ENCODE data around the gene PAX2.

Gene PAX2

GRCh38 chr10:100745882-100746783 is 751 bp downstream of the PAX2 start:
- Mint-ChIP-seq H3K9me3 (no peaks in the 10 kb centered on the region), H3K4me3 (peak overlapping the region; percentile 48), H3K4me1 (peaks cover 26% of the 10 kb centered on the region), H3K27me3 (peaks cover 84% of the 10 kb centered on the region), H3K36me3 (ENCODE audit: insufficient read depth) (peaks cover 4% of the 10 kb centered on the region), H3K27ac (ENCODE audit: low read depth) (no peak overlapping the region)
- DNase-seq (ENCODE audit: low spot score in 2 of 2) (no peak), ATAC-seq (replicated peaks; ENCODE audit: extremely low read depth, poor library complexity, severe bottlenecking) (no peak)

- Mint-ChIP-seq H3K27ac (ENCODE audit: low read depth) (no peak overlapping the region), H3K27me3 (peaks cover 84% of the 10 kb centered on the region), H3K36me3 (ENCODE audit: insufficient read depth) (peaks cover 4% of the 10 kb centered on the region), H3K4me3 (peak overlapping the region; percentile 48), H3K4me1 (peaks cover 26% of the 10 kb centered on the region), H3K9me3 (no peaks in the 10 kb centered on the region)
- ATAC-seq (replicated peaks; ENCODE audit: extremely low read depth, poor library complexity, severe bottlenecking), result no peak
- no peak for DNase-seq (ENCODE audit: low spot score in 2 of 2)
Observed at GRCh38 chr10:100746784-100747455, 1.5 kb downstream of the PAX2 start.

- H3K4me3 Mint-ChIP-seq, result peak overlapping the region; percentile 46
- H3K27ac Mint-ChIP-seq (ENCODE audit: low read depth), result no peak overlapping the region
- H3K36me3 Mint-ChIP-seq (ENCODE audit: insufficient read depth), result peaks cover 4% of the 10 kb centered on the region
- DNase-seq (ENCODE audit: low spot score in 2 of 2) (no peak), ATAC-seq (replicated peaks; ENCODE audit: extremely low read depth, poor library complexity, severe bottlenecking) (no peak)
- H3K27me3 Mint-ChIP-seq, result peaks cover 84% of the 10 kb centered on the region
- H3K9me3 Mint-ChIP-seq, result no peaks in the 10 kb centered on the region
- peaks cover 25% of the 10 kb centered on the region for H3K4me1 Mint-ChIP-seq
Observed at GRCh38 chr10:100747456-100748230, 2.3 kb downstream of the PAX2 start.

GRCh38 chr10:100748231-100749058 is 3.1 kb downstream of the PAX2 start:
- Mint-ChIP-seq H3K36me3 (ENCODE audit: insufficient read depth) (peaks cover 4% of the 10 kb centered on the region), H3K4me1 (peaks cover 19% of the 10 kb centered on the region), H3K4me3 (peak overlapping the region; percentile 25), H3K9me3 (no peaks in the 10 kb centered on the region), H3K27me3 (peaks cover 84% of the 10 kb centered on the region), H3K27ac (ENCODE audit: low read depth) (no peak overlapping the region)
- DNase-seq (ENCODE audit: low spot score in 2 of 2) (no peak), ATAC-seq (replicated peaks; ENCODE audit: extremely low read depth, poor library complexity, severe bottlenecking) (no peak)

- H3K27me3 Mint-ChIP-seq, result peaks cover 84% of the 10 kb centered on the region
Observed at GRCh38 chr10:100749059-100749308, 3.6 kb downstream of the PAX2 start.

GRCh38 chr10:100749309-100750217 is 4.2 kb downstream of the PAX2 start:
- peaks cover under 1% of the 10 kb centered on the region for H3K36me3 Mint-ChIP-seq (ENCODE audit: insufficient read depth)
- H3K4me1 Mint-ChIP-seq, result peaks cover 14% of the 10 kb centered on the region
- DNase-seq (ENCODE audit: low spot score in 2 of 2), result no peak
- H3K9me3 Mint-ChIP-seq, result no peaks in the 10 kb centered on the region
- no peak for ATAC-seq (replicated peaks; ENCODE audit: extremely low read depth, poor library complexity, severe bottlenecking)
- peak overlapping the region; percentile 61 for H3K27ac Mint-ChIP-seq (ENCODE audit: low read depth)
- peak overlapping the region; percentile 25 for H3K4me3 Mint-ChIP-seq
- H3K27me3 Mint-ChIP-seq, result peaks cover 84% of the 10 kb centered on the region

More at GRCh38 chr10:100749059-100749308, 3.6 kb downstream of the PAX2 start:
- Mint-ChIP-seq H3K36me3 (ENCODE audit: insufficient read depth) (peaks cover 2% of the 10 kb centered on the region), H3K4me3 (peak overlapping the region; percentile 25), H3K9me3 (no peaks in the 10 kb centered on the region), H3K4me1 (peaks cover 14% of the 10 kb centered on the region), H3K27ac (ENCODE audit: low read depth) (peak overlapping the region; percentile 61)
- ATAC-seq (replicated peaks; ENCODE audit: extremely low read depth, poor library complexity, severe bottlenecking) (no peak), DNase-seq (ENCODE audit: low spot score in 2 of 2) (no peak)

- ATAC-seq (replicated peaks; ENCODE audit: extremely low read depth, poor library complexity, severe bottlenecking) (no peak), DNase-seq (ENCODE audit: low spot score in 2 of 2) (no peak)
- H3K27ac Mint-ChIP-seq (ENCODE audit: low read depth), result no peak overlapping the region
- no peaks in the 10 kb centered on the region for H3K9me3 Mint-ChIP-seq
- H3K27me3 Mint-ChIP-seq, result peaks cover 92% of the 10 kb centered on the region
- H3K4me1 Mint-ChIP-seq, result peaks cover 14% of the 10 kb centered on the region
- H3K4me3 Mint-ChIP-seq, result no peak overlapping the region
- H3K36me3 Mint-ChIP-seq (ENCODE audit: insufficient read depth), result no peaks in the 10 kb centered on the region
Observed at GRCh38 chr10:100750291-100751210, 5.2 kb downstream of the PAX2 start.

GRCh38 chr10:100751211-100751933 is 6.0 kb downstream of the PAX2 start:
- Mint-ChIP-seq H3K9me3 (no peaks in the 10 kb centered on the region), H3K4me1 (peaks cover 10% of the 10 kb centered on the region), H3K36me3 (ENCODE audit: insufficient read depth) (no peaks in the 10 kb centered on the region), H3K27ac (ENCODE audit: low read depth) (no peak overlapping the region), H3K27me3 (peaks cover 93% of the 10 kb centered on the region), H3K4me3 (no peak overlapping the region)
- ATAC-seq (replicated peaks; ENCODE audit: extremely low read depth, poor library complexity, severe bottlenecking) (no peak), DNase-seq (ENCODE audit: low spot score in 2 of 2) (no peak)

- DNase-seq (ENCODE audit: low spot score in 2 of 2) (no peak), ATAC-seq (replicated peaks; ENCODE audit: extremely low read depth, poor library complexity, severe bottlenecking) (no peak)
- no peak overlapping the region for H3K4me3 Mint-ChIP-seq
- no peaks in the 10 kb centered on the region for H3K9me3 Mint-ChIP-seq
- no peaks in the 10 kb centered on the region for H3K36me3 Mint-ChIP-seq (ENCODE audit: insufficient read depth)
- H3K4me1 Mint-ChIP-seq, result no peaks in the 10 kb centered on the region
- H3K27ac Mint-ChIP-seq (ENCODE audit: low read depth), result no peak overlapping the region
- peaks cover 100% of the 10 kb centered on the region for H3K27me3 Mint-ChIP-seq
Observed at GRCh38 chr10:100755821-100756220, 10.4 kb downstream of the PAX2 start.

- no peaks in the 10 kb centered on the region for H3K4me1 Mint-ChIP-seq
- ATAC-seq (replicated peaks; ENCODE audit: extremely low read depth, poor library complexity, severe bottlenecking) (no peak), DNase-seq (ENCODE audit: low spot score in 2 of 2) (no peak)
- H3K27me3 Mint-ChIP-seq, result peaks cover 87% of the 10 kb centered on the region
- no peaks in the 10 kb centered on the region for H3K36me3 Mint-ChIP-seq (ENCODE audit: insufficient read depth)
- H3K4me3 Mint-ChIP-seq, result no peak overlapping the region
- H3K9me3 Mint-ChIP-seq, result no peaks in the 10 kb centered on the region
- no peak overlapping the region for H3K27ac Mint-ChIP-seq (ENCODE audit: low read depth)
Observed at GRCh38 chr10:100759331-100759730, 13.9 kb downstream of the PAX2 start.
